Measurements from ENCODE around the gene RAB3C.
"Not testable (repeated sequence)": the region's sequence is repeated elsewhere in the genome, so short reads cannot be mapped to it uniquely, and the experiment has no call there.

Gene RAB3C

DNA sequence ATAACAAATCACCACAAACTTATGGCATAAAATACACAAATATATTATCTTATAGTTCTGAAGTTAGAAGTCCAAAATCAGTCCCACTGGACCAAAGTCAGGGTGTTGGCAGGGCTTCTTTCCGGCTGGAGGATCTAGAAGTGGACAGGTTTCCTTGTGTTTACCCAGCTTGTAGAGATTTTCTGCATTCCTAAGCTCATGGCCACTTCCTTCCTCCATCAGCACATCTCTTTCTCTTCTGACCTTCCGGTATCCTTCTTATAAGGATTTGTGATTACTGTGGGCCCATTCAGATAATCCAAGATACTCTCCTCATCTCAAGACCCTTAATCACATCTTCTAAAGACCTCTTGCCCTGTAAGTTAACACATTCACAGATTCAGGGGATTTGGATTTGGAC lies 97.6 kb downstream of the RAB3C start:
- DNase-seq = no peak

GRCh38 chr5:58681943-58682342 lies 99.1 kb downstream of the RAB3C start:
- no peak for DNase-seq

DNA sequence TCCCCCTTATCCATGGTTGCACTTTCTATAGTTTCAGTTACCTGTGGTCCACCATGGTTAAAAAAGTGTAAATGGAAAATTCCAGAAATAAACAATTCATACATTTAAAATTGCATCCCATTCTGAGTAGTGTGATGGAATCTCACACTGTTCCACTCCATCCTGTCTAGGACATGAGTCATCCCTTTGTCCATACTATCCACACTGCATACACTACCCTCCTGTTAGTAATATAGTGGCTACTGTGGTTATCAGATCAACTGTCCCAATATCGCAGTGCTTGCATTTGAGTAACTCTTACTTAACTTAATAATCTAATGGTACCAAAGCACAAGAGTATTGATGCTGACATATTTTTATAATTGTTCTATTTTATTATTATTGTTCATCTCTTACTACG lies 100.7 kb downstream of the RAB3C start:
- DNase-seq = no peak

DNA sequence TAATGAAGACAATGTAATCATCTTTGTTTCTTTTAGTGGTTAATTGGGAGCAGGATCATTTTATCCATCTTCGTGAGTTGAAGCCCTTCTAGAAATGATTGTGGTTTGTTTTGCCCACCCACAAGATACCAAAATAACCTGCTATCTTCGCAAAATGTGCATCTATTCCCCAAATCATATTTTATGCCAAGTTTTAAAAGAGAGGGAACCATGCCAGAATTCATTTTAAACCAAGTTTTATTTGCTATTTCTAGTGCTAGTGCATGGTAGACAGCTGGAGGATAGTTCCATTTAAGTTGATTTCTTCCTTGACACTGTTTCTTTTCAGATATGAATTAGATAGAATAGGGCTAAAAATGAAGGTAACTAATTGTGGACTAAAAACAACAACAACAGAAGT lies 104.2 kb downstream of the RAB3C start:
- no peak for DNase-seq

GRCh38 chr5:58687595-58687994 lies 104.7 kb downstream of the RAB3C start:
- no peak for DNase-seq

DNA sequence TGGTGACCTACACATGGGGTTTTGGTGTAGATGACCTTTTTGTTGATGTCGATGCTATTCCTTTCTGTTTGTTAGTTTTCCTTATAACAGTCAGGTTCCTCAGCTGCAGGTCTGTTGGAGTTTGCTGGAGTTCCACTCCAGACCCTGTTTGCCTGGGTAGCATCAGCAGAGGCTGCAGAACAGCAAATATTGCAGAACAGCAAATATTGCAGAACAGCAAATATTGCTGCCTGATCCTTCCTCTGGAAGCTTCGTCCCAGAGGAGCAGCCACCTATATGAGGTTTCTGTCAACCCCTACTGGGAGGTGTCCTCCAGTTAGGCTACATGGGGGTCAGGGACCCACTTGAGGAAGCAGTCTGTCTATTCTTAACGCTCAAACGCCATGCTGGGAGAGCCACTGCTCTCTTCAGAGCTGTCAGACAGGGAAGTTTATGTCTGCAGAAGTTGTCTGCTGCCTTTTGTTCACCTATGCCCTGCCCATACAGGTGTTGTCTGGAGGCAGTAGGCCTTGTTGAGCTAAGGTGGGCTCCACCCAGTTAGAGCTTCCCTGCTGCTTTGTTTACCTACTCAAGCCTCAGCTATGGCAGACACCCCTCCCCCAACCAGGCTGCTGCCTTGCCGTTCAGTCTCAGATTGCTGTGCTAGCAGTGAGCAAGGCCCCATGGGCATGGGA lies 116.3 kb downstream of the RAB3C start:
- DNase-seq = not testable (repeated sequence)

- DNase-seq = no peak
Observed at GRCh38 chr5:58699762-58700118, 116.9 kb downstream of the RAB3C start.

GRCh38 chr5:58703925-58704555 lies 121.2 kb downstream of the RAB3C start:
- DNase-seq = no peak

GRCh38 chr5:58706736-58707135 lies 123.9 kb downstream of the RAB3C start:
- DNase-seq = no peak

DNA sequence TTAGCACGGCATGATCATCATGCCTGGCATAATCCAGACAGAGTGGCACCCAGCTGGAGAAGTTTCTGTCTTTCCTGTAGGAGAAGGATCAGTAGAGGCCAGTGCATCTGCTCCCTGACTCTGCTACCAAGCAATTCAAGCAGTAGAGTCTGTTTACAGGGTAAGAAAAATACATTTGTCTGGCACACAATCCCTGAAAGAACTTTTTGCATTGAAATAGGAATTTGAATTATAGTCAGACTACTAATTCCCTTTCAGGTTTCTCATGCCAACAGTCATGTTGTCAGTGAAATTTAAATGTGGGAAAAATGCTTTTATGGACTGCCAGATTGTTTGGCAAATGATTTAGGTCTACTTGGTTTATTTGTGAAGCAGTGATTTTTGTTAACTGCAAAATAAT lies 125.6 kb downstream of the RAB3C start:
- no peak for DNase-seq

DNA sequence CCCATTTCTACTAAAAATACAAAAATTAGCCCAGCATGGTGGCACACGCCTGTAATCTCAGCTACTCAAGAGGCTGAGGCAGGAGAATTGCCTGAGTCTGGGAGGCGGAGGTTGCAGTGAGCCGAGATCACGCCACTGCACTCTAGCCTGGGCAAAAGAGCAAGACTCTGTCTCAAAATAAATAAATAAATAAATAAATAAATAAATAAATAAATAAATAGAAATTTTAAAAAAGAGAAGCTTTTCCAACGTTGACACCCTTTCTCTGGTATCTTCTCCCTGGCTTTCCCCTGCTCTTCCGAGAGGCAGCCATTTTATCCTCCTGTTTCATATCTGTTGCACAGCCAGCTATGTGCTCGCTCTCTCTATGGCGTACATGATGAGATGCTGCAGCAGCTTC lies 127.5 kb downstream of the RAB3C start:
- not testable (repeated sequence) for DNase-seq

DNA sequence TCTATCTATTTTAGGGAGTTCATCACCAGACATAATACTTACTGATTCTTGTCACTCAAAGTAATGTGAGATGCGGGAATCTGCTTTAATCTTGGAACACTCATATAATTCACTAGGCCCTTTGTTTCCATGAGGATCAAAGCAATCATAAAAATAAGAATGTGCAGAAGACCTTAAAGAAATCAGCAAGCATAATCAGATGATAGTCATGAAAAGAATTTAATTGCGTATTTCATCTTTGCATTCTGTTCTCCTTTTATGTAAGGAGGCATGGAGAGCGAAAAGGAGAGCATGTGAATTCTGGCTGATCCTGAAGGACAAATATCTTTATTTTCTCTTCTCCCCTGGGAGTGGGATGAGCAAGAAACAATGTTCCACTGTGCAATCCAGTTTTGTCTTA lies 128.0 kb downstream of the RAB3C start:
- no peak for DNase-seq

GRCh38 chr5:58711965-58712364 lies 129.1 kb downstream of the RAB3C start:
- no peak for DNase-seq

- DNase-seq = no peak
Observed at GRCh38 chr5:58714046-58714445, 131.2 kb downstream of the RAB3C start.

GRCh38 chr5:58715997-58716656 lies 133.3 kb downstream of the RAB3C start:
- no peak for DNase-seq

DNA sequence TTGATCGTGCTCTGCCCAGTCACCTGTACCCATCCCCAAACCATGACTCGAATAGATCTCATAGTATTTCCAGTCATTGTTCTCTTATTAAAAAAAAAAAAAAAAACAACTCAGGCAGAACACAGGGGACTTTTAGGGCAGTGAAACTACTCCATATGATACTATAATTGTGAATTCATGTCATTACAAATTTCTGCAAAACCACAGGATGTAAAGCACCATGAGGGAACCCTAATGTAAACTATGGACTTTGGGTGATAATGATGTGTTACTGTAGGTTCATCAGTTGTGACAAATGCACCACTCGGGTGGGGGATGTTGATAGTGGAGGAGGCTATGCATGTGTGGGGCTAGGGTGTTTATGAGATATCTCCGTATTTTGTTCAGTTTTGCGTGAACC lies 133.8 kb downstream of the RAB3C start:
- no peak for DNase-seq

GRCh38 chr5:58717303-58718007 lies 134.6 kb downstream of the RAB3C start:
- no peak for DNase-seq

DNA sequence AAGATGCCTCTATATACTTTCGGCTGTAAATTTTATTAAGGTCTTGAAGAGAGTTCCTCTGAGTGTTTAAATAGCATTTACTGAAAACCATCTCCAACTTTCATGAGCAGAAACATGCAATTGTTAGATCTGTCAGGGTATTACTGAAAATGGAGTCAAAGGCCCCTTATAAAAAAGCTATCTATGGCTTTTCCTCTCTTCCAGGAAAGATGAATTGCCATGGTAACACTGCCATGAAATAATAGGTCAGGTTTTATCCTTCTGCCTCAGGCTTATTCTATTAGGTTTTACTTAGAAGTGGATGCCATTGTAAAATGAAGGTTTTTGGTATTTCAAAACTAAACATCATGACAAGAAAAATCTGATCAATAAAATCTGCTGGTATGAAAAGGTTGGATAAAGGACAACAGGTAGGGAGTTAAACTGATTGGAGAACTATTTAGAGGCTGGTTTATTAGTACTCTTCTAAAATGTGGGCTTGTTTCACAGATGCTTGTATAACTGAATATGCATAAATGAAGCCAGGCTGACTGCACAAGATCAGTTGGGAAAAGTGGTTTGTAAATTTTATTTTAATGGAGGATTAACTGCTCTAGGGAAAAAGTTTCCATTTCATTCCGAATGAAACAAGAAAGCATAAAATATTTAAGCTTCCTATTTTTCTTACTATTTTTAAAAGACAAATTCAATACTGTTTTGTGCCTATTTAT lies 135.5 kb downstream of the RAB3C start:
- no peak for DNase-seq

GRCh38 chr5:58722160-58722559 lies 139.3 kb downstream of the RAB3C start:
- DNase-seq = no peak

DNA sequence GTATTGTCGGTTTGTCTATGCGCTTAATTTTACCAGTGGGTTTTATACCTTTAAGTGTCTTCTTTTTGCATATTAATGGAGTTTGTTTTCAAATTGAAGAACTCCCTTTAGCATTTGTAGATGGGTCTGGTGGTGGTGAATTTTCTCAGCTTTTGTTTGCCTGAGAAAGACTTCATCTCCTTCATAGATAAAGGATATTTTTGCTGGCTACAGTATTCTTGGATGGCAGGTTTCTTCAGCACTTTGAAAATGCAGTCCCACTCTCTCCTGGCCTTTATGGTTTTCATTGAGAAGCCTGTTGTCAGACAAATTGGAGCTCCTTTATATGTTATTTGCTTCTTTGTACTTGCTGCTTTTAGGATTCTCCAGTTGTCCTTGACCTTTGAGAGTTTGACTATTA lies 142.1 kb downstream of the RAB3C start:
- no peak for DNase-seq

- no peak for DNase-seq
Observed at GRCh38 chr5:58731641-58732040, 148.8 kb downstream of the RAB3C start.

- DNase-seq = no peak
Observed at GRCh38 chr5:58735637-58736036, 152.8 kb downstream of the RAB3C start.

- no peak for DNase-seq
Observed at GRCh38 chr5:58736214-58736613, 153.3 kb downstream of the RAB3C start.

All from eye (tissue), 1 donor.